Panc1 (cell line): Measurements from ENCODE around the gene AHSP. TPM values are rescaled to one million over a fixed set of nuclear protein-coding genes. Genes with fewer than 3 reads are reported as not detected.
"Not testable (repeated sequence)": the region's sequence is repeated elsewhere in the genome, so short reads cannot be mapped to it uniquely, and the experiment has no call there.

ENCODE experiments used
- ATAC-seq: fragments of 200-7000 bp; cut with Tn5 transposase; 2 replicates; pipeline ENCODE4 v1.9.1; 2020; ENCODE audit warnings: mild to moderate bottlenecking, moderate library complexity
- BruUV-seq: library from RNA; stranded (reverse); fragments of 400-500 nt; replicated peaks from 2 replicates; lab custom pipeline; 2021; lab: Mats Ljungman, UMichigan
- CTCF ChIA-PET: fragments of 300-600 bp; sonication (Branson Sonifier 250); formaldehyde crosslinking; loops from one replicate; lab custom pipeline; 2022; ENCODE audit warnings: antibody characterized with exemption; lab: Charles Lee
- POLR2A ChIA-PET: fragments of 300-600 bp; sonication (Branson Sonifier 250); formaldehyde crosslinking; loops from one replicate; lab custom pipeline; 2022; ENCODE audit warnings: antibody characterized with exemption; lab: Charles Lee
- DNase-seq: peaks from one replicate; pipeline ENCODE4 v3.0.0-alpha.2; 2010; ENCODE audit warnings: low read depth, low spot score
- H3K27ac ChIP-seq: 2 replicates; pipeline ENCODE4 v1.5.1; 2011; ENCODE audit warnings: mild to moderate bottlenecking, low read length, inconsistent platforms
- H3K27me3 ChIP-seq: fragments of 200-500 bp; sonication (Bioruptor generic); 2 replicates; pipeline ENCODE4 v1.6.0; 2014; ENCODE audit warnings: low read length, inconsistent platforms; ENCODE audit not compliant: control insufficient read depth, insufficient read depth
- H3K36me3 ChIP-seq: fragments of 200-500 bp; sonication (Bioruptor generic); 2 replicates; pipeline ENCODE4 v1.5.1; 2014; ENCODE audit warnings: inconsistent platforms, mild to moderate bottlenecking, low read length, moderate library complexity; ENCODE audit not compliant: control insufficient read depth, insufficient read depth
- H3K4me1 ChIP-seq: 2 replicates; pipeline ENCODE4 v1.5.1; 2011; ENCODE audit warnings: inconsistent platforms, mild to moderate bottlenecking, low read length, moderate library complexity; ENCODE audit not compliant: control insufficient read depth, insufficient read depth
- H3K4me3 ChIP-seq, 2 experiments: 2 replicates each; pipeline ENCODE4 v1.5.1; 2011 to 2012; ENCODE audit warnings: low read depth in 2 of 2, low read length in 2 of 2, mild to moderate bottlenecking in 2 of 2, inconsistent platforms in 1 of 2, moderate library complexity in 1 of 2
- H3K9me3 ChIP-seq: fragments of 200-500 bp; sonication (Bioruptor generic); 2 replicates; pipeline ENCODE4 v1.5.1; 2014; ENCODE audit warnings: low read depth, mild to moderate bottlenecking, inconsistent platforms, low read length, moderate library complexity; ENCODE audit not compliant: control insufficient read depth, insufficient read depth
- CTCF ChIP-seq: fragments of 450-650 bp; IDR thresholded peaks from 2 replicates; pipeline ENCODE4 v1.5.1; 2017; ENCODE audit warnings: mild to moderate bottlenecking
- POLR2AphosphoS5 ChIP-seq: IDR thresholded peaks from 2 replicates; pipeline ENCODE4 v1.6.1; 2012; ENCODE audit warnings: mild to moderate bottlenecking, low read depth, low read length, moderate library complexity
- SIN3A ChIP-seq: IDR thresholded peaks from 2 replicates; pipeline ENCODE4 v1.6.1; 2012; ENCODE audit warnings: low read depth, mild to moderate bottlenecking, low read length, moderate library complexity, borderline replicate concordance; ENCODE audit not compliant: insufficient read depth
- TCF7L2 ChIP-seq: IDR thresholded peaks from 2 replicates; pipeline ENCODE4 v1.6.1; 2011; ENCODE audit warnings: mild to moderate bottlenecking, low read depth, low read length, inconsistent platforms
- in situ Hi-C: cut with HindIII; loops from 2 replicates; pipeline ENCODE4 v1.10.0; 2016; ENCODE audit warnings: low sequenced_read_pairs, low pct_unique_long_range_greater_than_20kb
- intact Hi-C: fragments of 100-400 bp; cut with micrococcal nuclease; formaldehyde crosslinking; loops from one replicate; pipeline ENCODE4 v1.10.0; 2022; ENCODE audit not compliant: unreplicated experiment
- total RNA-seq: library from RNA; stranded (reverse); gene quantifications from one replicate; pipeline ENCODE4 v1.2.1, GENCODE V29; 2021; ENCODE audit not compliant: unreplicated experiment
- TF ChIP-seq, protein P1 (sequence below), 2 experiments: IDR thresholded peaks; 2 replicates each; pipeline ENCODE4 v1.6.1; 2011 to 2012; ENCODE audit warnings: low read depth in 2 of 2, control low read depth in 1 of 2, low read length in 1 of 2, mild to moderate bottlenecking in 1 of 2, moderate library complexity in 1 of 2; ENCODE audit not compliant: insufficient read depth in 1 of 2

The AHSP gene
- total RNA-seq, 1 experiment from 2014 or later = not detected

DNA sequence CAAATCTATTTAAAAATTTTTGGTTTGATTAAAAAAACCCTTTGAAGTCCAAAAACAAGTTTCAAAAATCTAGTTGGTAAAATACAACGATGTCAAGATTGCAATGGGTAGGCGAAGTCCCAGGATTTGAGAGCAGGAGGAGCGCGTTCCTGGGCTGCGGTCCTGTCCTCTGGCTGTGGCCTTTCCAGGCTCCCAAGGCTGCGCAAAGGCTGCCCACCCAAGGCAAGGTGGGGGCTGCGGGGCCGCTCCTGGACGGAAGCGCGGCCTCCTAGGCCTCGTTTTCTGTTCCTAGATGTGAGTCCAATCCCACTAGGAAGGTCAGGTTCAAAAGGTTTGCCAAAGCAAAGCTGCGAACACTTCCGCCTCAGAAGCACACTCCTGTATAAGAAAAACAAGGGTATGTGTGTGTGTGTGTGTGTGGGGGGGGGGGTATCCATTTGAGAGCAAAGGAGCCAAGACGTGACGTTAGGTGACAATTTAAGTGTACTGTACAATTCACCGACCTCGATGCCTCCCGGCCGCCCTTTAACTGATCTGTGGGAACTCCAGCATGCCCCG, 9.2 kb downstream of the AHSP start:
- ATAC-seq = no peak
- DNase-seq = no peak
- in situ Hi-C loops = no loop called here
- ChIA-PET CTCF (no interaction called here), POLR2A (no interaction called here)
- H3K36me3 ChIP-seq = no peaks in the 10 kb centered on the region
- H3K9me3 ChIP-seq = no peaks in the 10 kb centered on the region
- no peak for TF ChIP-seq TCF7L2
- TF ChIP-seq, protein P1, sequence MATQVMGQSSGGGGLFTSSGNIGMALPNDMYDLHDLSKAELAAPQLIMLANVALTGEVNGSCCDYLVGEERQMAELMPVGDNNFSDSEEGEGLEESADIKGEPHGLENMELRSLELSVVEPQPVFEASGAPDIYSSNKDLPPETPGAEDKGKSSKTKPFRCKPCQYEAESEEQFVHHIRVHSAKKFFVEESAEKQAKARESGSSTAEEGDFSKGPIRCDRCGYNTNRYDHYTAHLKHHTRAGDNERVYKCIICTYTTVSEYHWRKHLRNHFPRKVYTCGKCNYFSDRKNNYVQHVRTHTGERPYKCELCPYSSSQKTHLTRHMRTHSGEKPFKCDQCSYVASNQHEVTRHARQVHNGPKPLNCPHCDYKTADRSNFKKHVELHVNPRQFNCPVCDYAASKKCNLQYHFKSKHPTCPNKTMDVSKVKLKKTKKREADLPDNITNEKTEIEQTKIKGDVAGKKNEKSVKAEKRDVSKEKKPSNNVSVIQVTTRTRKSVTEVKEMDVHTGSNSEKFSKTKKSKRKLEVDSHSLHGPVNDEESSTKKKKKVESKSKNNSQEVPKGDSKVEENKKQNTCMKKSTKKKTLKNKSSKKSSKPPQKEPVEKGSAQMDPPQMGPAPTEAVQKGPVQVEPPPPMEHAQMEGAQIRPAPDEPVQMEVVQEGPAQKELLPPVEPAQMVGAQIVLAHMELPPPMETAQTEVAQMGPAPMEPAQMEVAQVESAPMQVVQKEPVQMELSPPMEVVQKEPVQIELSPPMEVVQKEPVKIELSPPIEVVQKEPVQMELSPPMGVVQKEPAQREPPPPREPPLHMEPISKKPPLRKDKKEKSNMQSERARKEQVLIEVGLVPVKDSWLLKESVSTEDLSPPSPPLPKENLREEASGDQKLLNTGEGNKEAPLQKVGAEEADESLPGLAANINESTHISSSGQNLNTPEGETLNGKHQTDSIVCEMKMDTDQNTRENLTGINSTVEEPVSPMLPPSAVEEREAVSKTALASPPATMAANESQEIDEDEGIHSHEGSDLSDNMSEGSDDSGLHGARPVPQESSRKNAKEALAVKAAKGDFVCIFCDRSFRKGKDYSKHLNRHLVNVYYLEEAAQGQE (IDR thresholded peaks at IDR 0.05; ENCODE audit: insufficient read depth in 1 of 2, low read depth in 2 of 2, low read length in 1 of 2) = no peak
- BruUV-seq = no TSS peak
- intact Hi-C loops = no loop called here
- H3K27ac ChIP-seq = no peak overlapping the region
- no peak overlapping the region for H3K4me3 ChIP-seq
- no peaks in the 10 kb centered on the region for H3K4me1 ChIP-seq
- no peaks in the 10 kb centered on the region for H3K27me3 ChIP-seq

DNA sequence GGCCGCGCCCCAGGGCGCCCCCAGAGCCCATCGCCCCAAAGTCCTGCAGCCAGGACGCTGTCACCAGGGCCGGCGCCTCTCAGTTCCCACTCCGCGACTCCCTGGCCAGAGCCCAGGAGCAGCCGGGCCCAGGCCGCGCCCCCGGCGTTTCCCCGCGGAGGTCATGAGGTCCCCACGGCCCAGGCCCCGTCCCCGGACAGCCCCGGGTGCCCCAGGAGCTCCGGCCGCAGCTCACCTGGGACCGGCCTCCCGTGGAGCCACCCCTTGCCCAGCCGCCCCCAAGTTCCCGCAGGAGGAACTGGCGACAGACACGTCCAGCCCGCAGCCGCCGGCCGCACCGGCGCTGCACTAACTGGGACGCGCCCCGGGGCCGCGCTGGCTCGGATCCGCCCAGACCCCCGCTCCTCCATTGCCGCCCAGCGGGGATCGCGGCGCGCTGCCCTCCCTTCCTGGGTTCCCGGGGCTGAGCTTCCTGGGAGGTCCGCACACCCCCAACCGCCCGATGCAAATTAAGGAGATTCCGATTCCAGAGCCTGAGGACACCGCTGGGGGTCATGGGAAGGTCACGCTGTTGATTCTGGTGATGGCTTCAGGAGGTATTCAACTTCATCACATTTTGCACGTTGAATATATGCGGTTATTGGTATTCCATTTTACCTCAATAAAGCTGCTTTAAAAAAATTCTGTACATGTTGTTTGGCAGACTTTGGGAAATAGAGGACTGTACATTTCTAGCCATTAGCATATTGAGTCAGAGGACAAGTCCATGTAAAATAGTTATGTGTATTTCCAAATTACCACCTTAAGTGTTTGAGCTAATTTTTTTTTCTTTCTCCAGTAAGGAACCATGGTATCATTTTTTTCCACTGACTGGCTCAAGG, 9.9 kb downstream of the AHSP start:
- Histone ChIP-seq H3K27ac (no peak overlapping the region), H3K9me3 (no peaks in the 10 kb centered on the region), H3K27me3 (no peaks in the 10 kb centered on the region), H3K4me3 (no peak overlapping the region), H3K4me1 (no peaks in the 10 kb centered on the region), H3K36me3 (no peaks in the 10 kb centered on the region)
- POLR2A ChIA-PET = no interaction called here
- CTCF ChIA-PET = no interaction called here
- no peak for ATAC-seq
- DNase-seq = no peak
- intact Hi-C loops = no loop called here
- no TSS peak for BruUV-seq
- in situ Hi-C loops = no loop called here
- TF ChIP-seq TCF7L2 (no peak), POLR2AphosphoS5 (no peak), SIN3A (no peak), CTCF (no peak)
- TF ChIP-seq, protein P1 (IDR thresholded peaks at IDR 0.05; ENCODE audit: insufficient read depth in 1 of 2, low read depth in 2 of 2, low read length in 1 of 2) = no peak

DNA sequence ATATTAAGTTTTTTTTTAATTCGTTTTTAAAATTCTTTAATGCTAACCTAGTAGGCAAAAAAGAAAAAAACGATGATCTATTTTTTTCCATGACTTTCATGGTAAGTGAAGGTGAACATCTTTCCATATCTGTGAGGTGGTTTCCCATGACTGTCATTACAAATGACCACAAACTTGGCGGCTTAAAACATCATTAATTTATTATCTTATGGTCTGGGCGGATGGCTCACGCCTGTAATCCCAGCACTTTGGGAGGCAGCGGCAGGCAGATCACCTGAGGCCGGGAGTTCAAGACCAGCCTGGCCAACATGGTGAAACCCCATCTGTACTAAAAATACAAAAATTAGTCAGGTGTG, 10.5 kb downstream of the AHSP start:
- ATAC-seq, in situ Hi-C loops, H3K9me3 ChIP-seq, H3K36me3 ChIP-seq, H3K27ac ChIP-seq, POLR2A ChIA-PET, DNase-seq, H3K4me3 ChIP-seq, H3K4me1 ChIP-seq, H3K27me3 ChIP-seq, BruUV-seq, CTCF ChIA-PET, intact Hi-C loops: not testable (repeated sequence)

DNA sequence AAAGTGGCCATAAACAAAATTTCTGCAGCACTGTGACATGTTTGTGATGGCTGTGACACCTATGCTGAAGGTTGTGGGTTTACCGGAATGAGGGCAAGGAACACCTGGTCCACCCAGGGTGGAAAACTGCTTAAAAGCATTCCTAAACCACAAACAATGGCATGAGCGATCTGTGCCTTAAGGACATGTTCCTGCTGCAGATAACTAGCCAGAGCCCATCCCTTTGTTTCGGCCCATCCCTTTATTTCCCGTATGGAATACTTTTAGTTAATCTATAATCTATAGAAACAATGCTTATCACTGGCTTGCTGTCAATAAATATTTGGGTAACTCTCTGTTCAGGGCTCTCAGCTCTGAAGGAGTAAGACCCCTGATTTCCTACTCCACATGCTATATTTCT, 12.1 kb downstream of the AHSP start:
- CTCF ChIA-PET, POLR2A ChIA-PET, ATAC-seq: not testable (repeated sequence)

More for the DNA sequence above, 12.1 kb downstream of the AHSP start:
- in situ Hi-C loops, H3K9me3 ChIP-seq, DNase-seq, BruUV-seq, H3K4me1 ChIP-seq, intact Hi-C loops, H3K36me3 ChIP-seq, H3K27ac ChIP-seq, H3K4me3 ChIP-seq, H3K27me3 ChIP-seq: not testable (repeated sequence)
